Measurements from ENCODE around the gene SEPHS2.

DNA sequence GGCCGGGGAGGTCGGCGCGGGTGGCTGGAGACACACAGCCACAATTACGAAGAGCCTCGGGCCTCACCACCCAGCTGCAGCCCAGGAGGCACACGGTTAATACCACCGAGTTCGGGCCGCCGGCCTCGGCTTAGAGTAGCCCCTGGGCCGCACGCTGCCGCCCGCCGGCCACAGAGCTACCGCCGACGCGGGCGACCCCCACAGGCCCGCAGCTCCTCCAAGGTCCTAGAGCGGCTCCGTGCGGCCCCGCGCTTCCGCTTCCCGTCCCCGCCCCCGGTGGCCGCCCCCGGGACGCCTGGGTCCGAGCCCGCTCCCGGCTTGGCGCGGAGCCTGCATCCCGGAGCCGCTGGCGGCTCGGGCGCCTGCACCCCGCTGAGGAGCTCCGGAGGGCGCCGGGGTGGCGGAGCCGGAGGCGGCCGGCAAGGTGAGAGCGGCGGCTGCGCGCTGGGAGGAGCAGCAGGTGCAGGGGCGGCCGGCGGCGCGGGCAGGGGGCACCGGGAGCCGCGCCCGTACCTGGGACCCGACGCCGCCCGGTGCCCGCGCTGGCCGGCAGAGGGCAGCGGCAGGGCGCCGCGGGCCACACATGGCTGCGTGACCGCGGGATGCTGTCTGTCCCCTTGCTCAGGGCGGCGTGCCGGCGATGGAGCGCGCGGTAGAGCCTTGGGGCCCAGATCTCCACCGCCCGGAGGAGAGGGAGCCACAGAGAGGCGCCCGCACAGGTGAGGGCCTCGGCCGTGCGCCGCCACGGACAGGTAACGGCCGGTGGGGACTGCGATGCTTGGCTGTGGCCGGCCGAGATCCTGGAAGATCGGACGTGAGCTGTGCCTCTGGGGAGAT lies 50.3 kb downstream of the SEPHS2 start, which contains the start of gene ZNF48:
- TF ChIP-seq, protein P1, sequence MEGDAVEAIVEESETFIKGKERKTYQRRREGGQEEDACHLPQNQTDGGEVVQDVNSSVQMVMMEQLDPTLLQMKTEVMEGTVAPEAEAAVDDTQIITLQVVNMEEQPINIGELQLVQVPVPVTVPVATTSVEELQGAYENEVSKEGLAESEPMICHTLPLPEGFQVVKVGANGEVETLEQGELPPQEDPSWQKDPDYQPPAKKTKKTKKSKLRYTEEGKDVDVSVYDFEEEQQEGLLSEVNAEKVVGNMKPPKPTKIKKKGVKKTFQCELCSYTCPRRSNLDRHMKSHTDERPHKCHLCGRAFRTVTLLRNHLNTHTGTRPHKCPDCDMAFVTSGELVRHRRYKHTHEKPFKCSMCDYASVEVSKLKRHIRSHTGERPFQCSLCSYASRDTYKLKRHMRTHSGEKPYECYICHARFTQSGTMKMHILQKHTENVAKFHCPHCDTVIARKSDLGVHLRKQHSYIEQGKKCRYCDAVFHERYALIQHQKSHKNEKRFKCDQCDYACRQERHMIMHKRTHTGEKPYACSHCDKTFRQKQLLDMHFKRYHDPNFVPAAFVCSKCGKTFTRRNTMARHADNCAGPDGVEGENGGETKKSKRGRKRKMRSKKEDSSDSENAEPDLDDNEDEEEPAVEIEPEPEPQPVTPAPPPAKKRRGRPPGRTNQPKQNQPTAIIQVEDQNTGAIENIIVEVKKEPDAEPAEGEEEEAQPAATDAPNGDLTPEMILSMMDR (IDR thresholded peaks at IDR 0.05): peak; percentile 65
- TF ChIP-seq MAX (IDR thresholded peaks at IDR 0.05) (peak; percentile 55), CBX8 (IDR thresholded peaks at IDR 0.05) (no peak), KDM1A (IDR thresholded peaks at IDR 0.05; ENCODE audit: low read depth) (no peak), JUNB (IDR thresholded peaks at IDR 0.05) (no peak)
